GM21717 (cell line): Measurements from ENCODE around the gene TRAPPC5.

ENCODE experiments used
- ATAC-seq: cut with Tn5 transposase; IDR thresholded peaks from one replicate; pipeline ENCODE4 v1.9.1; 2021; ENCODE audit warnings: mild to moderate bottlenecking, moderate library complexity; ENCODE audit not compliant: unreplicated experiment

The TRAPPC5 gene

GRCh38 chr19:7674010-7675005 is 6.3 kb upstream of the TRAPPC5 start:
- no peak for ATAC-seq

- no peak for ATAC-seq
Measured at GRCh38 chr19:7676376-7676775, 4.3 kb upstream of the TRAPPC5 start.

GRCh38 chr19:7676854-7677253 is 3.8 kb upstream of the TRAPPC5 start, which contains the start of gene MCEMP1:
Gene MCEMP1, plus strand, starts transcription at chr19:7677090. Its CDS starts 31 bp downstream, at chr19:7677121.
- no peak for ATAC-seq

- no peak for ATAC-seq
Measured at GRCh38 chr19:7677669-7678311, 2.8 kb upstream of the TRAPPC5 start.

GRCh38 chr19:7678971-7679751 is 1.5 kb upstream of the TRAPPC5 start:
- ATAC-seq = peak; percentile 35

- no peak for ATAC-seq
Measured at GRCh38 chr19:7679771-7680605, 645 bp upstream of the TRAPPC5 start.

- no peak for ATAC-seq
Measured at GRCh38 chr19:7681340-7682174, 924 bp downstream of the TRAPPC5 start.

GRCh38 chr19:7682175-7682855 is 1.7 kb downstream of the TRAPPC5 start:
- ATAC-seq = no peak

GRCh38 chr19:7685546-7686445 is 5.2 kb downstream of the TRAPPC5 start:
- ATAC-seq = no peak

GRCh38 chr19:7687177-7687576 is 6.5 kb downstream of the TRAPPC5 start:
- no peak for ATAC-seq

GRCh38 chr19:7689165-7689564 is 8.5 kb downstream of the TRAPPC5 start:
- no peak for ATAC-seq

- ATAC-seq = no peak
Measured at GRCh38 chr19:7690779-7691258, 10.2 kb downstream of the TRAPPC5 start.

- ATAC-seq = no peak
Measured at GRCh38 chr19:7691497-7691896, 10.9 kb downstream of the TRAPPC5 start.

GRCh38 chr19:7692417-7693088 is 11.9 kb downstream of the TRAPPC5 start:
- no peak for ATAC-seq

GRCh38 chr19:7694499-7694898 is 13.9 kb downstream of the TRAPPC5 start:
- ATAC-seq = no peak

- ATAC-seq = no peak
Measured at GRCh38 chr19:7697721-7698287, 17.2 kb downstream of the TRAPPC5 start.

GRCh38 chr19:7698583-7698982 is 17.9 kb downstream of the TRAPPC5 start:
- no peak for ATAC-seq
